Measurements from ENCODE around the gene RAPGEF6. TPM values are rescaled to one million over a fixed set of nuclear protein-coding genes. Genes with fewer than 3 reads are reported as not detected.
"Not testable (repeated sequence)": the region's sequence is repeated elsewhere in the genome, so short reads cannot be mapped to it uniquely, and the experiment has no call there.

Gene RAPGEF6
- polyA plus RNA-seq, 6 donors from 2014 or later, result 15.3 to 28.3 (median 23.3) TPM

GRCh38 chr5:131635684-131636572 is 899 bp upstream of the RAPGEF6 start:
- Mint-ChIP-seq H3K27ac (peak overlapping the region in 5 of 6 donors; percentile 98 to 100 (median 99)), H3K9me3 (no peaks in the 10 kb centered on the region), H3K27me3 (no peaks in the 10 kb centered on the region), H3K4me1 (peaks cover 32 to 51% (median 38%) of the 10 kb centered on the region in 3 donors), H3K4me3 (peak overlapping the region in 7 of 8 donors; percentile 87 to 100 (median 98)), H3K36me3 (no peaks in the 10 kb centered on the region)
- ATAC-seq (ENCODE audit: low read depth in 2 of 2) (peak in 1 of 2 donors; percentile 0), DNase-seq (peak; percentile 11)

- ATAC-seq (ENCODE audit: low read depth in 2 of 2) (peak; percentile 30 to 37), DNase-seq (no peak)
- Mint-ChIP-seq H3K4me1 (peaks cover 23 to 42% (median 25%) of the 10 kb centered on the region in 3 donors), H3K27me3 (no peaks in the 10 kb centered on the region), H3K27ac (peak overlapping the region in 5 of 6 donors; percentile 98 to 100 (median 99)), H3K4me3 (peak overlapping the region in 7 of 8 donors; percentile 87 to 100 (median 98)), H3K9me3 (no peaks in the 10 kb centered on the region), H3K36me3 (no peaks in the 10 kb centered on the region)
Measured at GRCh38 chr5:131634666-131634995, 398 bp downstream of the RAPGEF6 start.

GRCh38 chr5:131634238-131634637 is 791 bp downstream of the RAPGEF6 start:
- DNase-seq (no peak), ATAC-seq (ENCODE audit: low read depth in 2 of 2) (no peak)
- Mint-ChIP-seq H3K27me3 (no peaks in the 10 kb centered on the region), H3K9me3 (no peaks in the 10 kb centered on the region), H3K27ac (peak overlapping the region in 5 of 6 donors; percentile 98 to 100 (median 99)), H3K4me3 (peak overlapping the region in 7 of 8 donors; percentile 87 to 100 (median 98)), H3K4me1 (peaks cover 24 to 42% (median 24%) of the 10 kb centered on the region in 3 donors), H3K36me3 (no peaks in the 10 kb centered on the region)

GRCh38 chr5:131633830-131634229 is 1.2 kb downstream of the RAPGEF6 start:
- Mint-ChIP-seq H3K9me3 (no peaks in the 10 kb centered on the region), H3K4me3 (peak overlapping the region in 7 of 8 donors; percentile 87 to 100 (median 98)), H3K4me1 (peaks cover 28 to 43% (median 28%) of the 10 kb centered on the region in 3 donors), H3K27me3 (no peaks in the 10 kb centered on the region), H3K27ac (peak overlapping the region in 4 of 6 donors; percentile 99 to 100 (median 100)), H3K36me3 (peaks cover 0 to 4% of the 10 kb centered on the region in 2 donors)
- ATAC-seq (ENCODE audit: low read depth in 2 of 2), result no peak
- DNase-seq, result no peak

GRCh38 chr5:131630963-131631350 is 4.1 kb downstream of the RAPGEF6 start:
- H3K4me3 Mint-ChIP-seq, result no peak overlapping the region

GRCh38 chr5:131630208-131630962 is 4.6 kb downstream of the RAPGEF6 start:
- H3K27ac Mint-ChIP-seq, result peak overlapping the region in 1 of 6 donors; percentile 44
- H3K4me1 Mint-ChIP-seq, result peaks cover 42 to 48% (median 47%) of the 10 kb centered on the region in 3 donors
- H3K4me3 Mint-ChIP-seq, result no peak overlapping the region
- ATAC-seq (ENCODE audit: low read depth in 2 of 2), result no peak
- no peak for DNase-seq
- H3K27me3 Mint-ChIP-seq, result no peaks in the 10 kb centered on the region
- peaks cover 0 to 10% of the 10 kb centered on the region in 2 donors for H3K36me3 Mint-ChIP-seq
- no peaks in the 10 kb centered on the region for H3K9me3 Mint-ChIP-seq

More at GRCh38 chr5:131630963-131631350, 4.1 kb downstream of the RAPGEF6 start:
- Mint-ChIP-seq H3K36me3 (peaks cover 0 to 6% of the 10 kb centered on the region in 2 donors), H3K4me1 (peaks cover 40 to 47% (median 44%) of the 10 kb centered on the region in 3 donors), H3K27ac (no peak overlapping the region), H3K27me3 (no peaks in the 10 kb centered on the region), H3K9me3 (no peaks in the 10 kb centered on the region)
- ATAC-seq (ENCODE audit: low read depth in 2 of 2) (no peak), DNase-seq (no peak)

GRCh38 chr5:131628990-131629389 is 6.0 kb downstream of the RAPGEF6 start:
- Mint-ChIP-seq H3K27me3 (no peaks in the 10 kb centered on the region), H3K4me3 (peak overlapping the region in 4 of 8 donors; percentile 14 to 53 (median 16)), H3K36me3 (peaks cover 0 to 15% of the 10 kb centered on the region in 2 donors), H3K27ac (peak overlapping the region in 2 of 6 donors; percentile 8 to 51), H3K4me1 (peaks cover 41 to 50% (median 49%) of the 10 kb centered on the region in 3 donors), H3K9me3 (no peaks in the 10 kb centered on the region)
- no peak for DNase-seq
- no peak for ATAC-seq (ENCODE audit: low read depth in 2 of 2)

GRCh38 chr5:131627207-131627865 is 7.7 kb downstream of the RAPGEF6 start:
- peak overlapping the region in 3 of 6 donors; percentile 25 to 76 (median 46) for H3K27ac Mint-ChIP-seq
- DNase-seq (no peak), ATAC-seq (ENCODE audit: low read depth in 2 of 2) (no peak)
- H3K9me3 Mint-ChIP-seq, result no peaks in the 10 kb centered on the region
- H3K4me3 Mint-ChIP-seq, result no peak overlapping the region
- H3K36me3 Mint-ChIP-seq, result peaks cover 0 to 25% of the 10 kb centered on the region in 2 donors
- no peaks in the 10 kb centered on the region for H3K27me3 Mint-ChIP-seq
- peaks cover 43 to 62% (median 56%) of the 10 kb centered on the region in 3 donors for H3K4me1 Mint-ChIP-seq

- no peak for ATAC-seq (ENCODE audit: low read depth in 2 of 2)
- H3K9me3 Mint-ChIP-seq, result no peaks in the 10 kb centered on the region
- DNase-seq, result no peak
- peaks cover 0 to 22% of the 10 kb centered on the region in 2 donors for H3K36me3 Mint-ChIP-seq
- no peaks in the 10 kb centered on the region for H3K27me3 Mint-ChIP-seq
- no peak overlapping the region for H3K4me3 Mint-ChIP-seq
- H3K27ac Mint-ChIP-seq, result peak overlapping the region in 3 of 6 donors; percentile 49 to 83 (median 56)
- peaks cover 56 to 89% (median 70%) of the 10 kb centered on the region in 3 donors for H3K4me1 Mint-ChIP-seq
Measured at GRCh38 chr5:131622633-131623032, 12.4 kb downstream of the RAPGEF6 start.

GRCh38 chr5:131621164-131621563 is 13.9 kb downstream of the RAPGEF6 start:
- not testable (repeated sequence) for H3K9me3 Mint-ChIP-seq

GRCh38 chr5:131619102-131619501 is 15.9 kb downstream of the RAPGEF6 start:
- no peaks in the 10 kb centered on the region for H3K27me3 Mint-ChIP-seq
- no peak overlapping the region for H3K4me3 Mint-ChIP-seq
- H3K27ac Mint-ChIP-seq, result peak overlapping the region in 1 of 6 donors; percentile 13
- DNase-seq, result no peak
- H3K9me3 Mint-ChIP-seq, result peaks cover 0 to 5% (median 0%) of the 10 kb centered on the region in 7 donors
- peaks cover 0 to 28% of the 10 kb centered on the region in 2 donors for H3K36me3 Mint-ChIP-seq
- H3K4me1 Mint-ChIP-seq, result peaks cover 45 to 88% (median 77%) of the 10 kb centered on the region in 3 donors
- ATAC-seq (ENCODE audit: low read depth in 2 of 2), result no peak

More at GRCh38 chr5:131621164-131621563, 13.9 kb downstream of the RAPGEF6 start:
- Mint-ChIP-seq H3K36me3 (peaks cover 0 to 28% of the 10 kb centered on the region in 2 donors), H3K27ac (peak overlapping the region in 3 of 6 donors; percentile 27 to 84 (median 78)), H3K4me1 (peaks cover 50 to 89% (median 75%) of the 10 kb centered on the region in 3 donors)
- not testable (repeated sequence) for H3K4me3 Mint-ChIP-seq; DNase-seq; H3K27me3 Mint-ChIP-seq; ATAC-seq (ENCODE audit: low read depth in 2 of 2)

- peaks cover 0 to 16% of the 10 kb centered on the region in 2 donors for H3K36me3 Mint-ChIP-seq
- no peaks in the 10 kb centered on the region for H3K27me3 Mint-ChIP-seq
- no peak for DNase-seq
- peaks cover 39 to 84% (median 81%) of the 10 kb centered on the region in 3 donors for H3K4me1 Mint-ChIP-seq
- H3K9me3 Mint-ChIP-seq, result peaks cover 0 to 6% (median 0%) of the 10 kb centered on the region in 7 donors
- H3K4me3 Mint-ChIP-seq, result peak overlapping the region in 1 of 8 donors; percentile 10
- peak overlapping the region; percentile 7 to 78 (median 62) for H3K27ac Mint-ChIP-seq
- no peak for ATAC-seq (ENCODE audit: low read depth in 2 of 2)
Measured at GRCh38 chr5:131617140-131617822, 17.7 kb downstream of the RAPGEF6 start.
